Measurements from ENCODE around the gene AGPS. TPM values are rescaled to one million over a fixed set of nuclear protein-coding genes. Genes with fewer than 3 reads are reported as not detected.

Gene AGPS
- total and polyA plus RNA-seq, 2 of the 13 experiments (the other 11 are each of a cell fraction or from before 2014, with no cell fraction given): 39.4 to 99.0 TPM

- TF ChIP-seq ZNF224 (CRISPR knock-in tag; IDR thresholded peaks at IDR 0.05): peak; percentile 98; the same call in 1 of the 2 replicates
- TF ChIP-seq PAF1 (CRISPR knock-in tag; IDR thresholded peaks at IDR 0.05): no peak
- peak; percentile 13; the same call in 1 of the 2 replicates for TF ChIP-seq MAFG (CRISPR knock-in tag; IDR thresholded peaks at IDR 0.05)
- peak; percentile 84; the same call in 1 of the 2 replicates for TF ChIP-seq TARDBP (CRISPR knock-in tag; IDR thresholded peaks at IDR 0.05)
- peak; percentile 93 for TF ChIP-seq ZNF616 (CRISPR knock-in tag; IDR thresholded peaks at IDR 0.05; ENCODE audit: low read depth)
- peak; percentile 98 for TF ChIP-seq ZNF350 (CRISPR knock-in tag; IDR thresholded peaks at IDR 0.05; ENCODE audit: borderline replicate concordance, low read depth)
- TF ChIP-seq ZNF775 (CRISPR knock-in tag; IDR thresholded peaks at IDR 0.05; ENCODE audit: borderline replicate concordance): no peak; the same call in 1 of the 2 replicates
- TF ChIP-seq ZNF264 (CRISPR knock-in tag; IDR thresholded peaks at IDR 0.05): peak; percentile 96
- TF ChIP-seq KLF16 (CRISPR knock-in tag; IDR thresholded peaks at IDR 0.05): peak; percentile 93 to 94
- peak; percentile 83 for TF ChIP-seq MLX (CRISPR knock-in tag; IDR thresholded peaks at IDR 0.05)
- TF ChIP-seq ARID4A (CRISPR knock-in tag; IDR thresholded peaks at IDR 0.05; ENCODE audit: borderline replicate concordance): peak; percentile 96; the same call in 1 of the 2 replicates
- no peak for TF ChIP-seq CENPBD1 (CRISPR knock-in tag; IDR thresholded peaks at IDR 0.05; ENCODE audit: borderline replicate concordance, low read depth)
- peak; percentile 96; the same call in 1 of the 2 replicates for TF ChIP-seq SMAD9 (CRISPR knock-in tag; IDR thresholded peaks at IDR 0.05)
- TF ChIP-seq ZZZ3 (CRISPR knock-in tag; IDR thresholded peaks at IDR 0.05; ENCODE audit: borderline replicate concordance): no peak
- TF ChIP-seq AGO2 (optimal IDR thresholded peaks at IDR 0.05; ENCODE audit: low read depth, low read length): peak; percentile 90
- no peak for TF ChIP-seq MAFF (IDR thresholded peaks at IDR 0.05; ENCODE audit: low read depth, low read length)
- no peak for TF ChIP-seq ATF1 (CRISPR knock-in tag; IDR thresholded peaks at IDR 0.05)
- peak; percentile 93; the same call in 1 of the 2 replicates for TF ChIP-seq ZNF468 (CRISPR knock-in tag; IDR thresholded peaks at IDR 0.05)
- no peak for TF ChIP-seq RORA (CRISPR knock-in tag; IDR thresholded peaks at IDR 0.05)
- TF ChIP-seq RFXANK (CRISPR knock-in tag; IDR thresholded peaks at IDR 0.05): no peak
- peak; percentile 92 for TF ChIP-seq PHF20 (CRISPR knock-in tag; IDR thresholded peaks at IDR 0.05)
- peak; percentile 67; the same call in 1 of the 2 replicates for TF ChIP-seq ATRX (CRISPR knock-in tag; IDR thresholded peaks at IDR 0.05; ENCODE audit: borderline replicate concordance)
- TF ChIP-seq SMARCC2 (IDR thresholded peaks at IDR 0.05): no peak
These were observed at the start of gene AGPS (continued) for GRCh38 chr2:177392373-177393202.
